AG09319 (cell line): ENCODE data around the gene FRY.

Experiments
- DNase-seq: peaks from one replicate; pipeline ENCODE4 v3.0.0-alpha.2; 2010; ENCODE audit warnings: low read depth; ENCODE audit errors: extremely low read depth
- TF ChIP-seq, protein P1 (sequence below): IDR thresholded peaks from 2 replicates; pipeline ENCODE4 v1.5.1; 2011; ENCODE audit warnings: low read depth, mild to moderate bottlenecking, inconsistent platforms, low read length, moderate library complexity

FRY gene

GRCh38 chr13:32315238-32316027 lies 283.9 kb downstream of the FRY start, which contains the start of the genes BRCA2 and ZAR1L:
BRCA2 (plus strand) TSS chr13:32315508; CDS start chr13:32316461, 953 bp downstream.
ZAR1L (minus strand) TSS chr13:32315363; CDS start chr13:32311925, 3,438 bp downstream.
- peak; percentile 73 for DNase-seq
- TF ChIP-seq, protein P1, sequence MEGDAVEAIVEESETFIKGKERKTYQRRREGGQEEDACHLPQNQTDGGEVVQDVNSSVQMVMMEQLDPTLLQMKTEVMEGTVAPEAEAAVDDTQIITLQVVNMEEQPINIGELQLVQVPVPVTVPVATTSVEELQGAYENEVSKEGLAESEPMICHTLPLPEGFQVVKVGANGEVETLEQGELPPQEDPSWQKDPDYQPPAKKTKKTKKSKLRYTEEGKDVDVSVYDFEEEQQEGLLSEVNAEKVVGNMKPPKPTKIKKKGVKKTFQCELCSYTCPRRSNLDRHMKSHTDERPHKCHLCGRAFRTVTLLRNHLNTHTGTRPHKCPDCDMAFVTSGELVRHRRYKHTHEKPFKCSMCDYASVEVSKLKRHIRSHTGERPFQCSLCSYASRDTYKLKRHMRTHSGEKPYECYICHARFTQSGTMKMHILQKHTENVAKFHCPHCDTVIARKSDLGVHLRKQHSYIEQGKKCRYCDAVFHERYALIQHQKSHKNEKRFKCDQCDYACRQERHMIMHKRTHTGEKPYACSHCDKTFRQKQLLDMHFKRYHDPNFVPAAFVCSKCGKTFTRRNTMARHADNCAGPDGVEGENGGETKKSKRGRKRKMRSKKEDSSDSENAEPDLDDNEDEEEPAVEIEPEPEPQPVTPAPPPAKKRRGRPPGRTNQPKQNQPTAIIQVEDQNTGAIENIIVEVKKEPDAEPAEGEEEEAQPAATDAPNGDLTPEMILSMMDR: no peak

DNA sequence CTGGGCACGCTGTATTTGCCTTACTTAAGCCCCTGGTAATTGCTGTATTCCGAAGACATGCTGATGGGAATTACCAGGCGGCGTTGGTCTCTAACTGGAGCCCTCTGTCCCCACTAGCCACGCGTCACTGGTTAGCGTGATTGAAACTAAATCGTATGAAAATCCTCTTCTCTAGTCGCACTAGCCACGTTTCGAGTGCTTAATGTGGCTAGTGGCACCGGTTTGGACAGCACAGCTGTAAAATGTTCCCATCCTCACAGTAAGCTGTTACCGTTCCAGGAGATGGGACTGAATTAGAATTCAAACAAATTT lies 284.4 kb downstream of the FRY start:
- TF ChIP-seq, protein P1: no peak; the same call in 1 of the 2 replicates

DNA sequence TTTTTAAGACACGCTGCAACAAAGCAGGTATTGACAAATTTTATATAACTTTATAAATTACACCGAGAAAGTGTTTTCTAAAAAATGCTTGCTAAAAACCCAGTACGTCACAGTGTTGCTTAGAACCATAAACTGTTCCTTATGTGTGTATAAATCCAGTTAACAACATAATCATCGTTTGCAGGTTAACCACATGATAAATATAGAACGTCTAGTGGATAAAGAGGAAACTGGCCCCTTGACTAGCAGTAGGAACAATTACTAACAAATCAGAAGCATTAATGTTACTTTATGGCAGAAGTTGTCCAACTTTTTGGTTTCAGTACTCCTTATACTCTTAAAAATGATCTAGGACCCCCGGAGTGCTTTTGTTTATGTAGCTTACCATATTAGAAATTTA lies 284.9 kb downstream of the FRY start:
- TF ChIP-seq, protein P1: no peak
- no peak for DNase-seq

More for the DNA sequence above, 284.4 kb downstream of the FRY start:
- no peak for DNase-seq

- TF ChIP-seq, protein P1: no peak
- no peak for DNase-seq
Measured at GRCh38 chr13:32317716-32318465, 286.3 kb downstream of the FRY start.

DNA sequence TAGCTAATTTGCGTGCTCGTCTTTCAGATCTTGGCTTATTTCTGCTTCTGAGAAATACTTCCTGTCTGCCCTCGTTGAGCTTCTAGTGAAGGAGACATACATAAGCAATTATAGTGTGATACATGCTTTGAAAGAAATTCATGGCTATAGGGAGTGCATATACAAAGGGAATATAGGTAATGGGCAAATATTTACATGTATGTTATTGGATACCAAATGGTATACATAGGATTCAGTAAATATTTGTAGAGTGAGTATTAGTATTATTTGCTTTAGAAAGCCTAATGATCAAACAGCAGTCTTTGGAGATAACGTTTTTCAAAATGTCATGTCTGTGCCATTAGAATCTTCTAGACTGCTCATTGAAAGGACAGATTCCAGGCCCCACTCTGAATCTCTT lies 289.0 kb downstream of the FRY start:
- TF ChIP-seq, protein P1: no peak
- no peak for DNase-seq

DNA sequence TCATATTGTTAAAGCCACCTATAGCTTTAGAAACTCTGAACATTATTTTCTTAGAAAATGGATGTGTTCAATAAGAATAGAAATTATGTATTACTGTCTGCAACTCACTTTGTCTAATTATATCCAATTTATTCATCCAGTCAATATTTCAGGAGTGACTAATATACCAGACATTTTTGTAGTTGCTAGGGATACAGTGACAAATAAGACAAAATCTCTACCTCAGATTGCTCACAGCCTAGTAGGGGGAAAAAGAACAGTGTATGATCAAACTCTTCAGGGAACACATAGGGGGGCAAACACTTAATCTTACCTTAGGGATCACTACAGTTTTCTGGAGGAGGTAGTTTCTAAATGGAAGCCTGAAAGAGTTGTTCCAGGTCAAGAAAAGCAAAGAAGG lies 292.3 kb downstream of the FRY start:
- DNase-seq: peak; percentile 23
- TF ChIP-seq, protein P1: no peak

DNA sequence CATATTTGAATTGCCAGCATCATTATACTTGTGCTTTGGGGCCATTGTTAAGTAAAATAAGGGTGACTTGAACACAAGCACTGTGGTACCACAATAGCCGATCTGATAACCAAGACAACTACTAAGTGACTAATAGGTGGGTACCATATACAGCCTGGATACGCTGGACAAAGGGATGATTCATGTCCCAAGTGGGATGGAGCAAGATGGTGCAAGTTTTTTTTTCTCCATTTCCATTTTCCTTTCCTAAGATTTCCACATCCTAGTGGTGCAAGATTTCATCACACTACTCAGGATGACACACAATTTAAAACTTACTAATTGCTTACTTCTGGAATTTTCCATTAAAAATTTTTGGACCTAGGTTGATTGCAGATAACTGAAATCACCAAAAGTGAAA lies 298.9 kb downstream of the FRY start:
- TF ChIP-seq, protein P1: no peak

More for the DNA sequence above, 298.9 kb downstream of the FRY start:
- DNase-seq: peak; percentile 62
